GM12878 (cell line): ENCODE results near the gene ADSL. TPM values are rescaled to one million over a fixed set of nuclear protein-coding genes. Genes with fewer than 3 reads are reported as not detected.

Experiments used
- ATAC-seq: fragments of 200-7000 bp; cut with Tn5 transposase; 3 replicates; pipeline ENCODE4 v1.9.1; 2020; ENCODE audit warnings: mild to moderate bottlenecking, moderate library complexity
- BruUV-seq: library from RNA; stranded (reverse); fragments of 400-500 nt; replicated peaks from 2 replicates; lab custom pipeline; 2021; lab: Mats Ljungman, UMichigan
- CTCF ChIA-PET: fragments of 300-600 bp; sonication (Branson Sonifier 250); formaldehyde crosslinking; extraction: SDS; loops from one replicate; lab custom pipeline; 2021; ENCODE audit warnings: inconsistent platforms; lab: Yijun Ruan, JAX
- POLR2A ChIA-PET: fragments of 350-600 bp; formaldehyde crosslinking; extraction: SDS; loops from one replicate; lab custom pipeline; 2021; ENCODE audit warnings: inconsistent platforms; lab: Charles Lee
- RAD21 ChIA-PET: fragments of 300-600 bp; sonication (Branson Sonifier 250); formaldehyde crosslinking; loops from one replicate; lab custom pipeline; 2023; ENCODE audit warnings: antibody characterized with exemption; ENCODE audit not compliant: unreplicated experiment; lab: Charles Lee
- SMC1A ChIA-PET: fragments of 300-600 bp; sonication (Branson Sonifier 250); formaldehyde crosslinking; loops from one replicate; lab custom pipeline; 2023; ENCODE audit not compliant: unreplicated experiment, uncharacterized antibody; lab: Charles Lee
- DNase-seq: peaks from one replicate; pipeline ENCODE4 v3.0.0-alpha.2; 2011; ENCODE audit warnings: low read depth, low spot score
- FAIRE-seq: peaks from 3 replicates; lab custom pipeline; 2011; peaks lifted over from hg19 to GRCh38; lab: Jason Lieb, UNC
- H2AFZ ChIP-seq: 2 replicates; pipeline ENCODE4 v1.6.0; 2011; ENCODE audit warnings: low read depth, low read length, control low read depth; ENCODE audit not compliant: control insufficient read depth
- H3K27ac ChIP-seq: 2 replicates; pipeline ENCODE4 v1.5.1; 2011; ENCODE audit warnings: control low read depth; ENCODE audit not compliant: control insufficient read depth, insufficient read depth
- H3K27me3 ChIP-seq, 2 experiments: replicated peaks in 1 of 2; 2 replicates each; pipeline versions ENCODE4 v1.6.0 to v1.6.1; 2011; ENCODE audit warnings: low read length in 1 of 2; ENCODE audit not compliant: control insufficient read depth in 2 of 2, insufficient read depth in 2 of 2
- H3K36me3 ChIP-seq, 2 experiments: 2 replicates each; pipeline ENCODE4 v1.5.1; 2011; ENCODE audit warnings: low read length in 1 of 2; ENCODE audit not compliant: control insufficient read depth in 2 of 2, insufficient read depth in 2 of 2
- H3K4me1 ChIP-seq: 2 replicates; pipeline ENCODE4 v1.6.1; 2011; ENCODE audit warnings: mild to moderate bottlenecking, low read length, moderate library complexity, mixed read lengths; ENCODE audit not compliant: control insufficient read depth, insufficient read depth
- H3K4me2 ChIP-seq: 2 replicates; pipeline ENCODE4 v1.6.0; 2011; ENCODE audit warnings: control low read depth; ENCODE audit not compliant: control insufficient read depth, insufficient read depth
- H3K4me3 ChIP-seq: fragments of 200-600 bp; sonication (generic); 2 replicates; pipeline ENCODE4 v1.5.1; 2016
- H3K79me2 ChIP-seq: 2 replicates; pipeline ENCODE4 v1.6.0; 2011; ENCODE audit warnings: low read length; ENCODE audit not compliant: control insufficient read depth, insufficient read depth
- H3K9ac ChIP-seq: 2 replicates; pipeline ENCODE4 v1.8.0; 2011; ENCODE audit warnings: low read length, control low read depth, mixed read lengths; ENCODE audit not compliant: control insufficient read depth, insufficient read depth
- H3K9me3 ChIP-seq: replicated peaks from 3 replicates; pipeline ENCODE4 v1.5.1; 2011; ENCODE audit warnings: mild to moderate bottlenecking, low read length; ENCODE audit not compliant: control insufficient read depth, insufficient read depth
- H4K20me1 ChIP-seq: 2 replicates; pipeline ENCODE4 v1.6.0; 2011; ENCODE audit not compliant: control insufficient read depth, insufficient read depth
- CEBPB ChIP-seq, 2 experiments: fragments of 150-350 bp in 1 of 2; IDR thresholded peaks; 2 replicates each; pipeline ENCODE4 v1.6.1; 2012 to 2014; ENCODE audit warnings: low read depth in 2 of 2, low read length in 2 of 2, borderline replicate concordance in 1 of 2, inconsistent platforms in 1 of 2
- HCFC1 ChIP-seq: fragments of 150-350 bp; IDR thresholded peaks from 2 replicates; pipeline ENCODE4 v1.6.1; 2014; ENCODE audit warnings: low read length
- IKZF1 ChIP-seq: fragments of 450-650 bp; conservative IDR thresholded peaks from 2 replicates; pipeline ENCODE4 v1.6.1; 2017; ENCODE audit warnings: antibody characterized with exemption, mild to moderate bottlenecking
- LARP7 ChIP-seq: fragments of 450-650 bp; IDR thresholded peaks from 2 replicates; pipeline ENCODE4 v1.6.1; 2017; ENCODE audit warnings: mild to moderate bottlenecking
- NFYA ChIP-seq: IDR thresholded peaks from 2 replicates; pipeline ENCODE4 v1.6.1; 2011; ENCODE audit warnings: low read depth, mild to moderate bottlenecking, low read length, improper control_type of control experiment, borderline replicate concordance
- NRF1 ChIP-seq: conservative IDR thresholded peaks from 2 replicates; pipeline ENCODE4 v1.6.1; 2011; ENCODE audit warnings: mild to moderate bottlenecking, low read depth, low read length, improper control_type of control experiment
- POLR2A ChIP-seq: IDR thresholded peaks from 2 replicates; pipeline ENCODE4 v1.6.1; 2011; ENCODE audit warnings: low read depth, mild to moderate bottlenecking, low read length
- SP1 ChIP-seq: IDR thresholded peaks from one replicate; pipeline ENCODE4 v1.6.1; 2011; ENCODE audit warnings: low read depth, low read length
- TAF1 ChIP-seq: IDR thresholded peaks from 2 replicates; pipeline ENCODE4 v1.6.1; 2011; ENCODE audit warnings: mild to moderate bottlenecking, low read depth, low read length, borderline replicate concordance
- ZBED1 ChIP-seq: IDR thresholded peaks from 2 replicates; pipeline ENCODE4 v1.6.1; 2016; ENCODE audit warnings: borderline replicate concordance
- ZBTB11 ChIP-seq: fragments of 450-650 bp; formaldehyde crosslinking; IDR thresholded peaks from 2 replicates; pipeline ENCODE4 v1.5.0; 2022; ENCODE audit warnings: mild to moderate bottlenecking, missing genetic modification characterization
- ZNF217 ChIP-seq: fragments of 450-650 bp; IDR thresholded peaks from 2 replicates; pipeline ENCODE4 v1.6.1; 2017; ENCODE audit warnings: antibody characterized with exemption, mild to moderate bottlenecking
- WGBS: methylation state at CpG from one replicate; pipeline ENCODE4 v1.1.6; 2016; ENCODE audit warnings: low lambda C conversion rate; ENCODE audit not compliant: insufficient replicate concordance, insufficient coverage; ENCODE audit errors: missing lambda C conversion rate; 5-methylcytosine and 5-hydroxymethylcytosine counted together
- in situ Hi-C: fragments of 300-500 bp; cut with MboI; formaldehyde crosslinking; loops from 9 replicates; pipeline ENCODE4 v1.14.3; 2018; ENCODE audit warnings: mixed read lengths
- intact Hi-C: fragments of 100-400 bp; cut with micrococcal nuclease; formaldehyde crosslinking; loops from one replicate; pipeline ENCODE4 v1.14.2; 2022; ENCODE audit not compliant: unreplicated experiment
- polyA plus RNA-seq, 11 experiments: library from polyadenylated mRNA; depleted of rRNA in 4 of 11; unstranded in 6 of 11; stranded (reverse) in 5 of 11; fragments of >200 nt; fragmentation: Nextera tagmentation in 4 of 11; fragmentation: Illumina TruSeq in 1 of 11; extraction: Ambion mirVana in 4 of 11; extraction: Trizol in 1 of 11; gene quantifications; 1 replicate in 1 of 11; 2 replicates in 10 of 11; pipeline versions ENCODE4 v1.2.1 to v1.2.3, GENCODE V29; 2011 to 2016; ENCODE audit warnings: inconsistent platforms in 2 of 11, missing spikeins in 2 of 11, low read depth in 1 of 11
- total RNA-seq, 4 experiments: library from RNA; depleted of rRNA in 3 of 4; stranded (reverse); fragments of >200 nt in 3 of 4; fragmentation: Illumina TruSeq in 1 of 4; extraction: Trizol in 1 of 4; gene quantifications; 2 replicates each; pipeline versions ENCODE4 v1.2.1 to v1.2.3, GENCODE V29; 2013 to 2021
- TF ChIP-seq, protein P1 (sequence below): IDR thresholded peaks from 2 replicates; pipeline ENCODE4 v1.6.1; 2011; ENCODE audit warnings: borderline replicate concordance, low read depth, mild to moderate bottlenecking, moderate library complexity, low read length; ENCODE audit not compliant: insufficient read depth, poor library complexity, severe bottlenecking

ADSL gene
- total and polyA plus RNA-seq, 10 of the 15 experiments (the other 5 are each of a cell fraction or from before 2014, with no cell fraction given) = 126 to 313 (median 143) TPM

GRCh38 chr22:40330086-40330485, 16.2 kb upstream of the ADSL start:
- H3K27me3 ChIP-seq = no peaks in the 10 kb centered on the region
- FAIRE-seq = no peak
- ChIA-PET SMC1A (interaction anchor here (1.3 kb wide), 1 partner anchor 10 kb away, joined by 4 read pairs; no protein-coding TSS in a partner anchor), POLR2A (interaction anchor here (1.2 kb wide), 1 partner anchor 13 kb away, joined by 4 read pairs; no protein-coding TSS in a partner anchor), CTCF (interaction anchor here (0.9 to 1.2 kb wide), 2 partner anchors 21 to 29 kb away, joined by 3 to 4 read pairs; no protein-coding TSS in a partner anchor), RAD21 (no interaction called here)
- H2AFZ ChIP-seq = no peak overlapping the region
- no peak for DNase-seq
- no peaks in the 10 kb centered on the region for H3K79me2 ChIP-seq
- peaks cover 0 to 2% of the 10 kb centered on the region in 2 experiments; a peak in 1 of 4 replicates for H3K36me3 ChIP-seq
- TF ChIP-seq, protein P1, sequence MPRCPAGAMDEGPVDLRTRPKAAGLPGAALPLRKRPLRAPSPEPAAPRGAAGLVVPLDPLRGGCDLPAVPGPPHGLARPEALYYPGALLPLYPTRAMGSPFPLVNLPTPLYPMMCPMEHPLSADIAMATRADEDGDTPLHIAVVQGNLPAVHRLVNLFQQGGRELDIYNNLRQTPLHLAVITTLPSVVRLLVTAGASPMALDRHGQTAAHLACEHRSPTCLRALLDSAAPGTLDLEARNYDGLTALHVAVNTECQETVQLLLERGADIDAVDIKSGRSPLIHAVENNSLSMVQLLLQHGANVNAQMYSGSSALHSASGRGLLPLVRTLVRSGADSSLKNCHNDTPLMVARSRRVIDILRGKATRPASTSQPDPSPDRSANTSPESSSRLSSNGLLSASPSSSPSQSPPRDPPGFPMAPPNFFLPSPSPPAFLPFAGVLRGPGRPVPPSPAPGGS = no peak
- TF ChIP-seq HCFC1 = no peak
- 0 out of 2 replicates have a peak, but pooled peaks have one; percentile 10 for TF ChIP-seq POLR2A
- H3K27ac ChIP-seq = no peak overlapping the region
- no peak overlapping the region for H3K4me2 ChIP-seq
- no peak for ATAC-seq
- no peaks in the 10 kb centered on the region for H4K20me1 ChIP-seq
- 98% methylated on average over 4 of the region's 4 CpGs for WGBS
- BruUV-seq = no TSS peak
- peaks cover 17% of the 10 kb centered on the region for H3K4me1 ChIP-seq
- no peaks in the 10 kb centered on the region for H3K9me3 ChIP-seq
- H3K9ac ChIP-seq = no peak overlapping the region
- in situ Hi-C loops (no loop called here), intact Hi-C loops (no loop called here)
- no peak overlapping the region for H3K4me3 ChIP-seq

- no peak for ATAC-seq
- H3K79me2 ChIP-seq = no peaks in the 10 kb centered on the region
- FAIRE-seq = no peak
- in situ Hi-C loops = no loop called here
- H4K20me1 ChIP-seq = no peaks in the 10 kb centered on the region
- WGBS = 93% methylated on average over 10 of the region's 10 CpGs
- intact Hi-C loops = no loop called here
- no TSS peak for BruUV-seq
- H3K4me1 ChIP-seq = peaks cover 21% of the 10 kb centered on the region
- SMC1A ChIA-PET = interaction anchor here (0.7 to 1.3 kb wide), 2 partner anchors 9 to 287 kb away, joined by 3 to 4 read pairs; no protein-coding TSS in a partner anchor
- CTCF ChIA-PET = interaction anchor here (0.9 to 1.2 kb wide), 2 partner anchors 20 to 29 kb away, joined by 3 to 4 read pairs; no protein-coding TSS in a partner anchor
- H3K27ac ChIP-seq = no peak overlapping the region
- H3K9me3 ChIP-seq = no peaks in the 10 kb centered on the region
- H3K4me3 ChIP-seq = no peak overlapping the region
- H3K9ac ChIP-seq = no peak overlapping the region
- DNase-seq = no peak
- RAD21 ChIA-PET = interaction anchor here (0.9 kb wide), 1 partner anchor 15 kb away, joined by 4 read pairs; no protein-coding TSS in a partner anchor
- H3K27me3 ChIP-seq = no peaks in the 10 kb centered on the region
- POLR2A ChIA-PET = interaction anchor here (1.2 kb wide), 1 partner anchor 12 kb away, joined by 4 read pairs; no protein-coding TSS in a partner anchor
- H2AFZ ChIP-seq = no peak overlapping the region
- H3K4me2 ChIP-seq = no peak overlapping the region
- H3K36me3 ChIP-seq = peaks cover 0 to 2% of the 10 kb centered on the region in 2 experiments; a peak in 1 of 4 replicates
- TF ChIP-seq ZBTB11 (CRISPR knock-in tag) (no peak), TAF1 (no peak), ZNF217 (no peak), CEBPB (IDR thresholded peaks at IDR 0.05; ENCODE audit: borderline replicate concordance in 1 of 2, low read depth in 2 of 2, low read length in 2 of 2) (no peak), ZBED1 (no peak), NRF1 (no peak), POLR2A (no peak), SP1 (no peak), NFYA (no peak), IKZF1 (no peak), LARP7 (no peak)
Observed at GRCh38 chr22:40330615-40331014, 15.7 kb upstream of the ADSL start.
